Right lobe of liver (tissue), 4 donors: ENCODE data around the gene CCM2L.

Source experiments
- CTCF ChIP-seq, 4 donors: fragments of 200-600 bp in 3 of 4; fragments of 450-650 bp in 1 of 4; IDR thresholded peaks; one replicate each; pipeline versions ENCODE4 v1.5.1 to v1.8.0; 2016 to 2022; ENCODE audit warnings: antibody characterized with exemption in 4 of 4, mild to moderate bottlenecking in 2 of 4
- POLR2A ChIP-seq: fragments of 450-650 bp; IDR thresholded peaks from one replicate; pipeline ENCODE4 v1.6.1; 2017; ENCODE audit warnings: antibody characterized with exemption, mild to moderate bottlenecking
- donor health status: DM: no; HTN: no; CAD: no.
- donor health status: DM: no; HTN: no; CAD: no.
- donor health status: DM: no; HTN: yes; CAD: no.

DNA sequence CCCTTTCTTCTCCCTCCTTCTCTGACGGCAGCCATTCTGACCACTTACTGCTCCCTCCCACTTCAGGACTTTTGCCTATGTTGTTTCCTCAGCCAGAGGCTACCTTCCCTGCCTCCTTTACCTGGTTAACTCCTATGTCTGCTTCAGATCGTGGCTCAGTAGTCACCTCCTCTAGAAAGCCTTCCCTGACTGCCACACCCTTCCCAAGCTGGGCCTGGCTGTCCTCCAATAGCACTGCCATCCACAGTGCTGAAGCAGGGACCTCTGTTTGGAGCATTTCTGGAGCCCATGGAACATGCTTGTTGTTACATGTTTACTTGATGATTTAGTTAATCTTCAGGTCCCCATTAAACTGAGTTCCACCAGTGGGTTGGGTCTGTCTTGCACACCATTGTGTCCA is 28.5 kb upstream of the CCM2L start:
- no peak for TF ChIP-seq CTCF (IDR thresholded peaks at IDR 0.05)
- no peak for TF ChIP-seq POLR2A
